K562 (cell line): ENCODE results near the gene ARHGDIA. TPM values are rescaled to one million over a fixed set of nuclear protein-coding genes. Genes with fewer than 3 reads are reported as not detected.

Source experiments
- ATF7 ChIP-seq: fragments of 450-650 bp; IDR thresholded peaks from 2 replicates; pipeline ENCODE4 v1.7.1; 2014; ENCODE audit warnings: mild to moderate bottlenecking, moderate library complexity
- CREB1 ChIP-seq, 2 experiments: sonication (generic) in 1 of 2; formaldehyde crosslinking in 1 of 2; IDR thresholded peaks; 2 replicates each; pipeline versions ENCODE4 v1.6.1 to v1.8.0; 2012 to 2022; ENCODE audit warnings: inconsistent platforms in 1 of 2, mild to moderate bottlenecking in 1 of 2, missing genetic modification reagents in 1 of 2, moderate library complexity in 1 of 2
- EGR1 ChIP-seq: fragments of 450-650 bp; conservative IDR thresholded peaks from 2 replicates; pipeline ENCODE4 v1.6.1; 2017; ENCODE audit warnings: mild to moderate bottlenecking
- FIP1L1 ChIP-seq: fragments of 200-400 bp; formaldehyde crosslinking; IDR thresholded peaks from 2 replicates; pipeline ENCODE4 v1.6.1; 2018; ENCODE audit warnings: mild to moderate bottlenecking, low read depth, low read length; ENCODE audit not compliant: poor library complexity, severe bottlenecking
- HMGN3 ChIP-seq: IDR thresholded peaks from 2 replicates; pipeline ENCODE4 v1.6.1; 2011; ENCODE audit warnings: borderline replicate concordance, low read depth, mild to moderate bottlenecking, mixed read lengths, low read length; ENCODE audit not compliant: insufficient read length; ENCODE audit errors: extremely low read depth
- KDM5B ChIP-seq: fragments of 200-600 bp; sonication (generic); IDR thresholded peaks from 2 replicates; pipeline ENCODE4 v1.6.1; 2012; ENCODE audit warnings: low read depth, mild to moderate bottlenecking, moderate library complexity, low read length, control low read depth, inconsistent platforms; ENCODE audit not compliant: insufficient replicate concordance
- KLF13 ChIP-seq: fragments of 450-650 bp; IDR thresholded peaks from 2 replicates; pipeline ENCODE4 v1.6.1; 2016; ENCODE audit warnings: missing genetic modification characterization, low read depth, mild to moderate bottlenecking, missing compliant biosample characterization, moderate library complexity, borderline replicate concordance
- LEF1 ChIP-seq: fragments of 450-650 bp; IDR thresholded peaks from 2 replicates; pipeline ENCODE4 v1.6.1; 2016; ENCODE audit warnings: mild to moderate bottlenecking
- POLR2G ChIP-seq: fragments of 200-400 bp; formaldehyde crosslinking; IDR thresholded peaks from 2 replicates; pipeline ENCODE4 v1.6.1; 2017; ENCODE audit warnings: low read depth, mild to moderate bottlenecking, antibody characterized with exemption, low read length, moderate library complexity
- RBM22 ChIP-seq: fragments of 200-400 bp; formaldehyde crosslinking; IDR thresholded peaks from 2 replicates; pipeline ENCODE4 v1.6.1; 2018; ENCODE audit warnings: low read length, low read depth; ENCODE audit not compliant: poor library complexity, severe bottlenecking
- SAFB2 ChIP-seq: fragments of 200-400 bp; formaldehyde crosslinking; IDR thresholded peaks from 2 replicates; pipeline ENCODE4 v1.6.1; 2018; ENCODE audit warnings: borderline replicate concordance, low read length, low read depth, moderate library complexity; ENCODE audit not compliant: severe bottlenecking
- SLC30A9 ChIP-seq: fragments of 250-450 bp; sonication (Bioruptor Pico); IDR thresholded peaks from 2 replicates; pipeline ENCODE4 v1.8.0; 2022; ENCODE audit warnings: mild to moderate bottlenecking, moderate library complexity
- SMAD4 ChIP-seq: fragments of 250-450 bp; sonication (Bioruptor Pico); conservative IDR thresholded peaks from 2 replicates; pipeline ENCODE4 v1.8.0; 2021; ENCODE audit warnings: inconsistent platforms, mild to moderate bottlenecking, moderate library complexity
- polyA plus RNA-seq, 8 experiments: library from polyadenylated mRNA; depleted of rRNA in 4 of 8; stranded (reverse) in 5 of 8; unstranded in 3 of 8; fragments of >200 nt; fragmentation: Nextera tagmentation in 2 of 8; fragmentation: Illumina TruSeq in 1 of 8; extraction: Ambion mirVana in 2 of 8; extraction: Trizol in 1 of 8; gene quantifications; 2 replicates each; pipeline versions ENCODE4 v1.2.1 to v1.2.3, GENCODE V29; 2011 to 2014; ENCODE audit warnings: inconsistent platforms in 1 of 8, missing spikeins in 1 of 8
- total RNA-seq, 7 experiments: library from RNA; depleted of rRNA in 6 of 7; stranded (reverse); fragments of >200 nt in 6 of 7; fragmentation: Illumina TruSeq in 2 of 7; extraction: Trizol in 2 of 7; gene quantifications; 2 replicates each; pipeline versions ENCODE4 v1.2.1 to v1.2.3, GENCODE V29; 2011 to 2021; ENCODE audit warnings: low replicate concordance in 1 of 7
- TF ChIP-seq, protein P1 (sequence below): sonication (generic); formaldehyde crosslinking; IDR thresholded peaks from 2 replicates; pipeline ENCODE4 v1.5.0; 2020; ENCODE audit warnings: missing genetic modification reagents
- TF ChIP-seq, protein P2 (sequence below): fragments of 450-650 bp; IDR thresholded peaks from 2 replicates; pipeline ENCODE4 v1.7.1; 2018; ENCODE audit warnings: mild to moderate bottlenecking, low read depth; ENCODE audit not compliant: partially characterized antibody
- TF ChIP-seq, protein P3 (sequence below): fragments of 450-650 bp; formaldehyde crosslinking; IDR thresholded peaks from 2 replicates; pipeline ENCODE4 v1.4.0; 2020; ENCODE audit warnings: mild to moderate bottlenecking, moderate library complexity
- TF ChIP-seq, protein P4 (sequence below): sonication (generic); formaldehyde crosslinking; IDR thresholded peaks from 2 replicates; pipeline ENCODE4 v1.4.0; 2020; ENCODE audit warnings: mild to moderate bottlenecking, missing genetic modification reagents
- TF ChIP-seq, protein P5 (sequence below): fragments of 250-450 bp; sonication (Bioruptor Pico); IDR thresholded peaks from 2 replicates; pipeline ENCODE4 v1.5.0; 2020; ENCODE audit warnings: mild to moderate bottlenecking

The ARHGDIA gene
- total and polyA plus RNA-seq, 9 of the 15 experiments (the other 6 are each of a cell fraction or from before 2014, with no cell fraction given), result 9.6 to 340 (median 97.6) TPM

DNA sequence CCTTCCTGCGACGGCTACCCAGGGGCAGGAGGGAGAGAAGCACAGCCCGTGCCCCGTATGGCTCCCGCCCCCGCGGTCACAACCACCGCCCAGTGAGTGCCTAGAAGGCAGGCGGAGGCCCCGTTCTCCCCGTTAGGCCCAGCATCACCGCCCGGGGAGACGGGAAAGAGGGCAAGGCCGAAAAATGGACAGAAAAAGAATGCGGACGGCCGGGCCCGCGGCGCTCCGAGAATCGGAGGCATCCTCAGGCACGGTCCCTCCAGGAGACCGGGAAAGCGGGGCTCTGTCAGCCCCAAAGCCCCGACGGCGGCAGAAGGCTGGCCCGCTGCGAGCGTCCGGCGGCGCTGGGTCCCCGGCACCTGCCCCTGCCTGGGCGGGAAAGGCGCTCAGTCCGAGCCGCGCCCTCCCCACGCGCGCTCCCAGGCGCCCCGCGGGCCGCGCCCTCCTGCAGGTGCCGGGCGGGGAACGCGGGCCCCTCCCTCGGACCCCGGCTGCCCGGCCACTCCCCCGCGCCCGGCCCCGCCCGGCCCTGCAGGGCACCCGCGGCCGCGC, 38.5 kb downstream of the ARHGDIA start (continued):
- 0 out of 2 replicates have a peak, but pooled peaks have one; percentile 43 for TF ChIP-seq KLF13 (tag)
- no peak for TF ChIP-seq ATF7
- no peak for TF ChIP-seq RBM22
- peak; percentile 38 for TF ChIP-seq KDM5B
- TF ChIP-seq CREB1 (IDR thresholded peaks at IDR 0.05), result no peak
- TF ChIP-seq CREB1 (CRISPR knock-in tag; IDR thresholded peaks at IDR 0.05), result 0 out of 2 replicates have a peak, but pooled peaks have one; percentile 2
- TF ChIP-seq, protein P1, sequence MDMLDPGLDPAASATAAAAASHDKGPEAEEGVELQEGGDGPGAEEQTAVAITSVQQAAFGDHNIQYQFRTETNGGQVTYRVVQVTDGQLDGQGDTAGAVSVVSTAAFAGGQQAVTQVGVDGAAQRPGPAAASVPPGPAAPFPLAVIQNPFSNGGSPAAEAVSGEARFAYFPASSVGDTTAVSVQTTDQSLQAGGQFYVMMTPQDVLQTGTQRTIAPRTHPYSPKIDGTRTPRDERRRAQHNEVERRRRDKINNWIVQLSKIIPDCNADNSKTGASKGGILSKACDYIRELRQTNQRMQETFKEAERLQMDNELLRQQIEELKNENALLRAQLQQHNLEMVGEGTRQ (CRISPR knock-in tag), result no peak
- TF ChIP-seq, protein P2, sequence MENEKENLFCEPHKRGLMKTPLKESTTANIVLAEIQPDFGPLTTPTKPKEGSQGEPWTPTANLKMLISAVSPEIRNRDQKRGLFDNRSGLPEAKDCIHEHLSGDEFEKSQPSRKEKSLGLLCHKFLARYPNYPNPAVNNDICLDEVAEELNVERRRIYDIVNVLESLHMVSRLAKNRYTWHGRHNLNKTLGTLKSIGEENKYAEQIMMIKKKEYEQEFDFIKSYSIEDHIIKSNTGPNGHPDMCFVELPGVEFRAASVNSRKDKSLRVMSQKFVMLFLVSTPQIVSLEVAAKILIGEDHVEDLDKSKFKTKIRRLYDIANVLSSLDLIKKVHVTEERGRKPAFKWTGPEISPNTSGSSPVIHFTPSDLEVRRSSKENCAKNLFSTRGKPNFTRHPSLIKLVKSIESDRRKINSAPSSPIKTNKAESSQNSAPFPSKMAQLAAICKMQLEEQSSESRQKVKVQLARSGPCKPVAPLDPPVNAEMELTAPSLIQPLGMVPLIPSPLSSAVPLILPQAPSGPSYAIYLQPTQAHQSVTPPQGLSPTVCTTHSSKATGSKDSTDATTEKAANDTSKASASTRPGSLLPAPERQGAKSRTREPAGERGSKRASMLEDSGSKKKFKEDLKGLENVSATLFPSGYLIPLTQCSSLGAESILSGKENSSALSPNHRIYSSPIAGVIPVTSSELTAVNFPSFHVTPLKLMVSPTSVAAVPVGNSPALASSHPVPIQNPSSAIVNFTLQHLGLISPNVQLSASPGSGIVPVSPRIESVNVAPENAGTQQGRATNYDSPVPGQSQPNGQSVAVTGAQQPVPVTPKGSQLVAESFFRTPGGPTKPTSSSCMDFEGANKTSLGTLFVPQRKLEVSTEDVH, result no peak
- no peak for TF ChIP-seq LEF1
- TF ChIP-seq SAFB2, result no peak
- peak; percentile 58 for TF ChIP-seq FIP1L1
- peak; percentile 73 for TF ChIP-seq POLR2G
- TF ChIP-seq, protein P3, sequence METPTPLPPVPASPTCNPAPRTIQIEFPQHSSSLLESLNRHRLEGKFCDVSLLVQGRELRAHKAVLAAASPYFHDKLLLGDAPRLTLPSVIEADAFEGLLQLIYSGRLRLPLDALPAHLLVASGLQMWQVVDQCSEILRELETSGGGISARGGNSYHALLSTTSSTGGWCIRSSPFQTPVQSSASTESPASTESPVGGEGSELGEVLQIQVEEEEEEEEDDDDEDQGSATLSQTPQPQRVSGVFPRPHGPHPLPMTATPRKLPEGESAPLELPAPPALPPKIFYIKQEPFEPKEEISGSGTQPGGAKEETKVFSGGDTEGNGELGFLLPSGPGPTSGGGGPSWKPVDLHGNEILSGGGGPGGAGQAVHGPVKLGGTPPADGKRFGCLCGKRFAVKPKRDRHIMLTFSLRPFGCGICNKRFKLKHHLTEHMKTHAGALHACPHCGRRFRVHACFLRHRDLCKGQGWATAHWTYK (CRISPR knock-in tag), result peak; percentile 30; the same call in 1 of the 2 replicates
- TF ChIP-seq SLC30A9 (CRISPR knock-in tag), result no peak
- TF ChIP-seq, protein P4, sequence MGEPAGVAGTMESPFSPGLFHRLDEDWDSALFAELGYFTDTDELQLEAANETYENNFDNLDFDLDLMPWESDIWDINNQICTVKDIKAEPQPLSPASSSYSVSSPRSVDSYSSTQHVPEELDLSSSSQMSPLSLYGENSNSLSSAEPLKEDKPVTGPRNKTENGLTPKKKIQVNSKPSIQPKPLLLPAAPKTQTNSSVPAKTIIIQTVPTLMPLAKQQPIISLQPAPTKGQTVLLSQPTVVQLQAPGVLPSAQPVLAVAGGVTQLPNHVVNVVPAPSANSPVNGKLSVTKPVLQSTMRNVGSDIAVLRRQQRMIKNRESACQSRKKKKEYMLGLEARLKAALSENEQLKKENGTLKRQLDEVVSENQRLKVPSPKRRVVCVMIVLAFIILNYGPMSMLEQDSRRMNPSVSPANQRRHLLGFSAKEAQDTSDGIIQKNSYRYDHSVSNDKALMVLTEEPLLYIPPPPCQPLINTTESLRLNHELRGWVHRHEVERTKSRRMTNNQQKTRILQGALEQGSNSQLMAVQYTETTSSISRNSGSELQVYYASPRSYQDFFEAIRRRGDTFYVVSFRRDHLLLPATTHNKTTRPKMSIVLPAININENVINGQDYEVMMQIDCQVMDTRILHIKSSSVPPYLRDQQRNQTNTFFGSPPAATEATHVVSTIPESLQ (CRISPR knock-in tag), result 0 out of 2 replicates have a peak, but pooled peaks have one; percentile 9
- peak; percentile 72 for TF ChIP-seq SMAD4 (CRISPR knock-in tag)
- TF ChIP-seq, protein P5, sequence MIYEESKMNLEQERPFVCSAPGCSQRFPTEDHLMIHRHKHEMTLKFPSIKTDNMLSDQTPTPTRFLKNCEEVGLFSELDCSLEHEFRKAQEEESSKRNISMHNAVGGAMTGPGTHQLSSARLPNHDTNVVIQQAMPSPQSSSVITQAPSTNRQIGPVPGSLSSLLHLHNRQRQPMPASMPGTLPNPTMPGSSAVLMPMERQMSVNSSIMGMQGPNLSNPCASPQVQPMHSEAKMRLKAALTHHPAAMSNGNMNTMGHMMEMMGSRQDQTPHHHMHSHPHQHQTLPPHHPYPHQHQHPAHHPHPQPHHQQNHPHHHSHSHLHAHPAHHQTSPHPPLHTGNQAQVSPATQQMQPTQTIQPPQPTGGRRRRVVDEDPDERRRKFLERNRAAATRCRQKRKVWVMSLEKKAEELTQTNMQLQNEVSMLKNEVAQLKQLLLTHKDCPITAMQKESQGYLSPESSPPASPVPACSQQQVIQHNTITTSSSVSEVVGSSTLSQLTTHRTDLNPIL (CRISPR knock-in tag), result no peak
- TF ChIP-seq EGR1, result peak; percentile 87
- peak; percentile 55 for TF ChIP-seq HMGN3
